Neural progenitor cell (in vitro differentiated cells): ENCODE data around the gene HES7.

Experiments used
- CTCF ChIP-seq: fragments of 200-600 bp; sonication (generic); IDR thresholded peaks from 2 replicates; pipeline ENCODE4 v1.5.1; 2017; ENCODE audit warnings: antibody characterized with exemption, mild to moderate bottlenecking
- EZH2 ChIP-seq: fragments of 200-600 bp; sonication (generic); IDR thresholded peaks from 2 replicates; pipeline ENCODE4 v1.6.1; 2017; ENCODE audit warnings: antibody characterized with exemption, mild to moderate bottlenecking, moderate library complexity
- EZH2phosphoT487 ChIP-seq: fragments of 200-600 bp; sonication (generic); IDR thresholded peaks from 2 replicates; pipeline ENCODE4 v1.6.1; 2017; ENCODE audit warnings: antibody characterized with exemption

GRCh38 chr17:8075081-8075480 is 48.8 kb downstream of the HES7 start:
- TF ChIP-seq CTCF: no peak
- no peak for TF ChIP-seq EZH2phosphoT487
- no peak for TF ChIP-seq EZH2
